ENCODE measurements around the gene FBXO47. TPM values are rescaled to one million over a fixed set of nuclear protein-coding genes. Genes with fewer than 3 reads are reported as not detected.

FBXO47 gene
- total and polyA plus RNA-seq, 9 of the 15 experiments (the other 6 are each of a cell fraction or from before 2014, with no cell fraction given) = not detected

GRCh38 chr17:39002991-39003715, 36.0 kb upstream of the FBXO47 start (continued):
- TF ChIP-seq TAF7 (tag; IDR thresholded peaks at IDR 0.05) = peak; percentile 45; the same call in 1 of the 2 replicates
- TF ChIP-seq MGA (IDR thresholded peaks at IDR 0.05) = 0 out of 2 replicates have a peak, but pooled peaks have one; percentile 38
- peak; percentile 27; the same call in 1 of the 2 replicates for TF ChIP-seq MBD2 (IDR thresholded peaks at IDR 0.05; ENCODE audit: borderline replicate concordance, low read depth)
- no peak for TF ChIP-seq ETV5 (CRISPR knock-in tag; IDR thresholded peaks at IDR 0.05; ENCODE audit: low read depth)
- TF ChIP-seq, protein P1, sequence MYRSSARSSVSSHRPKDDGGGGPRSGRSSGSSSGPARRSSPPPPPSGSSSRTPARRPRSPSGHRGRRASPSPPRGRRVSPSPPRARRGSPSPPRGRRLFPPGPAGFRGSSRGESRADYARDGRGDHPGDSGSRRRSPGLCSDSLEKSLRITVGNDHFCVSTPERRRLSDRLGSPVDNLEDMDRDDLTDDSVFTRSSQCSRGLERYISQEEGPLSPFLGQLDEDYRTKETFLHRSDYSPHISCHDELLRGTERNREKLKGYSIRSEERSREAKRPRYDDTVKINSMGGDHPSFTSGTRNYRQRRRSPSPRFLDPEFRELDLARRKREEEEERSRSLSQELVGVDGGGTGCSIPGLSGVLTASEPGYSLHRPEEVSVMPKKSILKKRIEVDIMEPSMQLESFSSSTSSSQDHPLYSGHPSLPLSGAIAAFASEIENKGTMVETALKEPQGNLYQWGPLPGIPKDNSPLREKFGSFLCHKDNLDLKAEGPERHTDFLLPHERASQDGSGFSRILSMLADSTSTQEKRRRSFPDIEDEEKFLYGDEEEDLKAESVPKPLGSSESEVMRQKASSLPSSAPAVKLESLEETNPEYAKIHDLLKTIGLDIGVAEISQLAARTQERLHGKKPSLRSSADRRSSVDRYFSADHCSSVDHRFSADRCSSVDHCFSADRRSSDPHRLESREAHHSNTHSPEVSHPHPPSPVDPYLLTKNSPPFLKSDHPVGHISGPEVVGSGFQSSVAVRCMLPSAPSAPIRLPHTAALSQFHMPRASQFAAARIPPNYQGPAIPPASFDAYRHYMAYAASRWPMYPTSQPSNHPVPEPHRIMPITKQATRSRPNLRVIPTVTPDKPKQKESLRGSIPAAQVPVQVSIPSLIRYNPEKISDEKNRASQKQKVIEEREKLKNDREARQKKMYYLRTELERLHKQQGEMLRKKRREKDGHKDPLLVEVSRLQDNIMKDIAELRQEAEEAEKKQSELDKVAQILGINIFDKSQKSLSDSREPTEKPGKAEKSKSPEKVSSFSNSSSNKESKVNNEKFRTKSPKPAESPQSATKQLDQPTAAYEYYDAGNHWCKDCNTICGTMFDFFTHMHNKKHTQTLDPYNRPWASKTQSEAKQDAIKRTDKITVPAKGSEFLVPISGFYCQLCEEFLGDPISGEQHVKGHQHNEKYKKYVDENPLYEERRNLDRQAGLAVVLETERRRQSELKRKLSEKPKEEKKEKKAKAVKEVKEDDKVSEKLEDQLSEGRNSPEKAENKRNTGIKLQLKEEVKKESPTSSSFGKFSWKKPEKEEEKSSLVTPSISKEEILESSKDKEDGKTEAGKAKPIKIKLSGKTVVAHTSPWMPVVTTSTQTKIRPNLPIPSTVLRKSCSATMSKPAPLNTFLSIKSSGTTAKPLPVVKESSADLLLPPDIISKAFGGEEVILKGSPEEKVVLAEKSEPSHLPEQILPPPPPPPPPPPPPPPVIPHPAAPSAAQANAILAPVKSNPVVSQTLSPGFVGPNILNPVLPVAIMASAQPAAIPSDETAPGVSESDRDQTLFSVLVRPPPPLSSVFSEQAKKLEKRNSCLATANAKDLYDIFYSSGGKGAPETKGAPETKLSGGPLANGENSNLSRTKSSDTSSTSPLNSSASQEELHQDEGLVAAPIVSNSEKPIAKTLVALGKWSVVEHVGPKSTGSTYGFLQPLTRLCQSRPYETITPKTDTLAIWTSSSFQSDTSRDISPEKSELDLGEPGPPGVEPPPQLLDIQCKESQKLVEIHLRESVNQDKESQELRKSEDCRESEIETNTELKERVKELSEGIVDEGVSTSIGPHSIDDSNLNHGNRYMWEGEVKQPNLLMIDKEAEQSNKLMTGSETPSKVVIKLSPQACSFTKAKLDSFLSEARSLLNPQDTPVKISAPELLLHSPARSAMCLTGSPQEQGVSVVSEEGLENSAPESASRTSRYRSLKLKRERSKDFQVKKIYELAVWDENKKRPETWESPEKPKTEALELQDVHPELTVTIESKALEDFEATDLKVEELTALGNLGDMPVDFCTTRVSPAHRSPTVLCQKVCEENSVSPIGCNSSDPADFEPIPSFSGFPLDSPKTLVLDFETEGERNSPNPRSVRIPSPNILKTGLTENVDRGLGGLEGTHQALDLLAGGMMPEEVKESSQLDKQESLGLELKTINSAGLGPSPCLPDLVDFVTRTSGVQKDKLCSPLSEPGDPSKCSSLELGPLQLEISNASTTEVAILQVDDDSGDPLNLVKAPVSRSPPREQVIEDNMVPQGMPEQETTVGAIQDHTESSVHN (IDR thresholded peaks at IDR 0.05; ENCODE audit: borderline replicate concordance in 1 of 2, low read depth in 1 of 2) = peak in 1 of 2 experiments; percentile 67; a peak in 2 of 4 replicates

All from K562 (cell line).